Upper lobe of left lung (tissue), 4 donors: Measurements from ENCODE around the gene PLEKHO1.

Experiments used
- POLR2A ChIP-seq, 4 donors: fragments of 450-650 bp; IDR thresholded peaks; one replicate each; pipeline ENCODE4 v1.5.1; 2016 to 2017; ENCODE audit warnings: antibody characterized with exemption in 4 of 4, mild to moderate bottlenecking in 2 of 4
- POLR2AphosphoS5 ChIP-seq, 2 donors: sonication (generic); formaldehyde crosslinking; IDR thresholded peaks; one replicate each; pipeline ENCODE4 v1.5.1; 2017; ENCODE audit warnings: antibody characterized with exemption in 2 of 2
- TF ChIP-seq, protein P1 (sequence below), 6 experiments: fragments of 450-650 bp in 4 of 6; fragments of 200-600 bp in 2 of 6; sonication (generic) in 2 of 6; IDR thresholded peaks; one replicate each; pipeline ENCODE4 v1.5.1; 2016 to 2019; ENCODE audit warnings: antibody characterized with exemption in 6 of 6

DNA sequence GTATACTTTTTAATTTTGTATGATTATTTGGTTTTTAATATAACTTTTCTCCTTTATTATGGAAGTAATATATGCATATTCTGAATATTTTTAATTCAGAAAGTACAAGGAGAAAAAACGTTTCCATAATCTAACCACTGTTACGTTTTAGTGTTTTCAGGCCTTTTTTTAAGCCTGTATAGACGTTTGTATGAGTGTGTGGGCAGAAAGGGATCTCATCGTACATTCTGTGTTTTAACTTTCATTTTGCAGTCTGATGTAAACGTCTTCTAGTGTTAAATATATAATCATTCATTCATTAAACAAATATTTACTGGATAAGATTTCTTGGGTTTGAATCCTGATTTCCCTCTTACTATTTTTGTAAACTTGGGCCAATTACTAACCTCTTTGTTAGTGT lies 38.0 kb upstream of the PLEKHO1 start:
- TF ChIP-seq POLR2A (IDR thresholded peaks at IDR 0.05) (no peak), POLR2AphosphoS5 (IDR thresholded peaks at IDR 0.05) (no peak)
- TF ChIP-seq, protein P1, sequence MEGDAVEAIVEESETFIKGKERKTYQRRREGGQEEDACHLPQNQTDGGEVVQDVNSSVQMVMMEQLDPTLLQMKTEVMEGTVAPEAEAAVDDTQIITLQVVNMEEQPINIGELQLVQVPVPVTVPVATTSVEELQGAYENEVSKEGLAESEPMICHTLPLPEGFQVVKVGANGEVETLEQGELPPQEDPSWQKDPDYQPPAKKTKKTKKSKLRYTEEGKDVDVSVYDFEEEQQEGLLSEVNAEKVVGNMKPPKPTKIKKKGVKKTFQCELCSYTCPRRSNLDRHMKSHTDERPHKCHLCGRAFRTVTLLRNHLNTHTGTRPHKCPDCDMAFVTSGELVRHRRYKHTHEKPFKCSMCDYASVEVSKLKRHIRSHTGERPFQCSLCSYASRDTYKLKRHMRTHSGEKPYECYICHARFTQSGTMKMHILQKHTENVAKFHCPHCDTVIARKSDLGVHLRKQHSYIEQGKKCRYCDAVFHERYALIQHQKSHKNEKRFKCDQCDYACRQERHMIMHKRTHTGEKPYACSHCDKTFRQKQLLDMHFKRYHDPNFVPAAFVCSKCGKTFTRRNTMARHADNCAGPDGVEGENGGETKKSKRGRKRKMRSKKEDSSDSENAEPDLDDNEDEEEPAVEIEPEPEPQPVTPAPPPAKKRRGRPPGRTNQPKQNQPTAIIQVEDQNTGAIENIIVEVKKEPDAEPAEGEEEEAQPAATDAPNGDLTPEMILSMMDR (IDR thresholded peaks at IDR 0.05), result no peak
